Measurements from ENCODE around the gene GFER.
A peak's percentile ranks its signal among the peaks of the same experiment; 100 is the strongest.
"Not testable (repeated sequence)": the region's sequence is repeated elsewhere in the genome, so short reads cannot be mapped to it uniquely, and the experiment has no call there.

The GFER gene

GRCh38 chr16:1957434-1958142 is 26.4 kb upstream of the GFER start:
- DNase-seq (ENCODE audit: low read depth in 2 of 2, low spot score in 1 of 2): not testable (repeated sequence)

GRCh38 chr16:1958143-1958491 is 25.9 kb upstream of the GFER start:
- DNase-seq (ENCODE audit: low read depth in 2 of 2, low spot score in 1 of 2): not testable (repeated sequence)

- DNase-seq (ENCODE audit: low read depth in 2 of 2, low spot score in 1 of 2): no peak
Observed at GRCh38 chr16:1958715-1959268, 25.2 kb upstream of the GFER start.

- DNase-seq (ENCODE audit: low read depth in 2 of 2, low spot score in 1 of 2): peak; percentile 71 to 78
Observed at GRCh38 chr16:1959269-1960039, 24.5 kb upstream of the GFER start, which contains the start of gene NDUFB10. NDUFB10 (plus strand) TSS chr16:1959538; CDS start chr16:1959625, 87 bp downstream.

GRCh38 chr16:1960665-1961630 is 23.0 kb upstream of the GFER start:
- DNase-seq (ENCODE audit: low read depth in 2 of 2, low spot score in 1 of 2): no peak

GRCh38 chr16:1961651-1962067 is 22.3 kb upstream of the GFER start:
- no peak for DNase-seq (ENCODE audit: low read depth in 2 of 2, low spot score in 1 of 2)

- not testable (repeated sequence) for DNase-seq (ENCODE audit: low read depth in 2 of 2, low spot score in 1 of 2)
Observed at GRCh38 chr16:1962161-1963153, 21.5 kb upstream of the GFER start.

- DNase-seq (ENCODE audit: low read depth in 2 of 2, low spot score in 1 of 2): no peak
Observed at GRCh38 chr16:1963806-1964505, 20.0 kb upstream of the GFER start.

GRCh38 chr16:1964506-1965395 is 19.2 kb upstream of the GFER start, which contains the start of gene RPS2:
RPS2 (minus strand) TSS chr16:1964826; CDS start chr16:1964625, 201 bp downstream.
- peak; percentile 87 to 97 for DNase-seq (ENCODE audit: low read depth in 2 of 2, low spot score in 1 of 2)

- no peak for DNase-seq (ENCODE audit: low read depth in 2 of 2, low spot score in 1 of 2)
Observed at GRCh38 chr16:1965396-1966001, 18.5 kb upstream of the GFER start.

GRCh38 chr16:1966460-1966859 is 17.5 kb upstream of the GFER start, which contains the start of gene RNF151:
RNF151 (plus strand) TSS chr16:1966856; CDS start chr16:1966882, 26 bp downstream.
- DNase-seq (ENCODE audit: low read depth in 2 of 2, low spot score in 1 of 2): no peak

GRCh38 chr16:1968146-1968953 is 15.6 kb upstream of the GFER start:
- no peak for DNase-seq (ENCODE audit: low read depth in 2 of 2, low spot score in 1 of 2)

- DNase-seq (ENCODE audit: low read depth in 2 of 2, low spot score in 1 of 2): peak; percentile 89 to 94
Observed at GRCh38 chr16:1971796-1972489, 12.1 kb upstream of the GFER start, which contains the start of gene TBL3. TBL3 (plus strand) TSS chr16:1972053; CDS start chr16:1972165, 112 bp downstream.

GRCh38 chr16:1972490-1972877 is 11.5 kb upstream of the GFER start:
- DNase-seq (ENCODE audit: low read depth in 2 of 2, low spot score in 1 of 2): no peak

GRCh38 chr16:1973461-1974156 is 10.4 kb upstream of the GFER start:
- DNase-seq (ENCODE audit: low read depth in 2 of 2, low spot score in 1 of 2): no peak
